Measurements from ENCODE around the gene BLOC1S4.

DNA sequence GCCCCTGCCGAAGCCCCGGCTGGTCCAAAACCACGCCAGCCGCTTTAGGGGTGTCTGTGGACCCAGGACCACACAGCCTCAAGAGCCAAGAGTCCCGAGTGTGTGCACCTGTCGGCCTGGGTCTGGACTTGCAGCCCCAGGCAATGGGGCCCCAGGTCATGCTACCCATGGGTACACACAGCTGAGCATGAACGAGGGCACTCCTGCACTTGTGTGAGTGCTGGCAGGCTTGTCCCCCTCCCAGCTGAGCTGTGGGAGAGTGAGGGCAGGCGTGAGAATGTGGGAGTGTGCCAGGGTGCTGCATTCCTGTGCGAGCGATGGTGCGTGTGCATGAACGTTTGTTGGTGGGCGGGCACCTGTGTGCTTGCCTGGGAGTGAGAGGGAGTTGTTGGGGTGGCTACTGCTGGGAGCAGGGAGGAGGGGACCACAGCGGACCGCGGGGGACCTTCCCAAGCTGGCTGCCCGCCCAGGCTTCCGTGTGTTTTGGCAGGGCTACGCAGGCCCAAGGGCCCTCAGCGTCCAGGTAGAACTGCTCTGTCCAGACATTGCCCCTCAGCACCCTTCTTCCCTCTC, 30.8 kb downstream of the BLOC1S4 start:
- TF ChIP-seq CTCF (IDR thresholded peaks at IDR 0.05): peak in 1 of 6 experiments; percentile 41
- peak in 1 of 4 donors; percentile 4 for TF ChIP-seq POLR2A (IDR thresholded peaks at IDR 0.05)
- TF ChIP-seq POLR2AphosphoS5 (IDR thresholded peaks at IDR 0.05): peak in 1 of 2 donors; percentile 33

Measured in upper lobe of left lung (tissue), 4 donors.